ENCODE data around the gene RPGRIP1. TPM values are rescaled to one million over a fixed set of nuclear protein-coding genes. Genes with fewer than 3 reads are reported as not detected.

RPGRIP1 gene
- total RNA-seq, 1 donor from 2014 or later = 0.29 TPM

DNA sequence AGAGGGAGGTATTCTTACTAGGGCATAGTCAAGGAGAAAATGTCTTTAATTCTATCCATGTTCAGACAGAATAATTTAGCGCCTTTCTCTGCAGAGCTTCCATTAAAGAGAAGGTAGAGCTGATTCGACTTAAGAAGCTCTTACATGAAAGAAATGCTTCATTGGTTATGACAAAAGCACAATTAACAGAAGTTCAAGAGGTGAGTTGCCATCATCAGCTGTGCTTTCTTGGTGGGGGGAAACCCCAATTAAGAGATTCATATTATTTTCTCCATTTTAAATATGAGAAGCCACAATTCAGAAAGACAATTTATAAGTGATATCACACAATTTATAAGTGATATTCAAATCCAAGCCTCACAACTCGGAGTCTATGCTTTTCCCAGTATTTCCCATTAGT is 27.8 kb downstream of the RPGRIP1 start:
- Mint-ChIP-seq H3K27me3 (ENCODE audit: low read depth) (no peaks in the 10 kb centered on the region), H3K4me1 (peaks cover 25% of the 10 kb centered on the region), H3K4me3 (peak overlapping the region; percentile 73), H3K36me3 (no peaks in the 10 kb centered on the region), H3K27ac (peak overlapping the region; percentile 97), H3K9me3 (no peaks in the 10 kb centered on the region)
- no peak for DNase-seq (ENCODE audit: low spot score in 2 of 2, unreplicated experiment in 2 of 2)
- TF ChIP-seq, protein P1, sequence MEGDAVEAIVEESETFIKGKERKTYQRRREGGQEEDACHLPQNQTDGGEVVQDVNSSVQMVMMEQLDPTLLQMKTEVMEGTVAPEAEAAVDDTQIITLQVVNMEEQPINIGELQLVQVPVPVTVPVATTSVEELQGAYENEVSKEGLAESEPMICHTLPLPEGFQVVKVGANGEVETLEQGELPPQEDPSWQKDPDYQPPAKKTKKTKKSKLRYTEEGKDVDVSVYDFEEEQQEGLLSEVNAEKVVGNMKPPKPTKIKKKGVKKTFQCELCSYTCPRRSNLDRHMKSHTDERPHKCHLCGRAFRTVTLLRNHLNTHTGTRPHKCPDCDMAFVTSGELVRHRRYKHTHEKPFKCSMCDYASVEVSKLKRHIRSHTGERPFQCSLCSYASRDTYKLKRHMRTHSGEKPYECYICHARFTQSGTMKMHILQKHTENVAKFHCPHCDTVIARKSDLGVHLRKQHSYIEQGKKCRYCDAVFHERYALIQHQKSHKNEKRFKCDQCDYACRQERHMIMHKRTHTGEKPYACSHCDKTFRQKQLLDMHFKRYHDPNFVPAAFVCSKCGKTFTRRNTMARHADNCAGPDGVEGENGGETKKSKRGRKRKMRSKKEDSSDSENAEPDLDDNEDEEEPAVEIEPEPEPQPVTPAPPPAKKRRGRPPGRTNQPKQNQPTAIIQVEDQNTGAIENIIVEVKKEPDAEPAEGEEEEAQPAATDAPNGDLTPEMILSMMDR (IDR thresholded peaks at IDR 0.05; ENCODE audit: unreplicated experiment) = no peak

DNA sequence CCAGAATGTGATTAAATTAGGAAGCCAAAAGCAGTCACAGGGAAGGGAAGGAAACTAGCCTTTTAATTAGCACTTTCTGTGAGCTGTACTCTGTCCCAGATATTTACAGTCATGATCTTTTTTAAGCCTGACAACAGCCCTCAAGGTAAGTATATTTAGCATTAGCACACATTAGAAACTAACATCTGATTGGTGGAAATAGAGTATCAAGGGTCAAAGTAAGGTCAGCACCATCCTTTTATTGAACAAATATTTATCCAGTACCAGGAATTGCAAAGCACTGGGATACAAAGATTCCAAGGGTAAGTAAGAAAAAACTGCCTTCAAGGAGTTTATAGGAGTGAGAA is 28.2 kb downstream of the RPGRIP1 start:
- Mint-ChIP-seq H3K27me3 (ENCODE audit: low read depth) (no peaks in the 10 kb centered on the region), H3K4me1 (peaks cover 25% of the 10 kb centered on the region), H3K27ac (peak overlapping the region; percentile 97), H3K36me3 (no peaks in the 10 kb centered on the region), H3K4me3 (peak overlapping the region; percentile 73), H3K9me3 (no peaks in the 10 kb centered on the region)
- DNase-seq (ENCODE audit: low spot score in 2 of 2, unreplicated experiment in 2 of 2) = no peak
- TF ChIP-seq, protein P1 (IDR thresholded peaks at IDR 0.05; ENCODE audit: unreplicated experiment) = no peak

DNA sequence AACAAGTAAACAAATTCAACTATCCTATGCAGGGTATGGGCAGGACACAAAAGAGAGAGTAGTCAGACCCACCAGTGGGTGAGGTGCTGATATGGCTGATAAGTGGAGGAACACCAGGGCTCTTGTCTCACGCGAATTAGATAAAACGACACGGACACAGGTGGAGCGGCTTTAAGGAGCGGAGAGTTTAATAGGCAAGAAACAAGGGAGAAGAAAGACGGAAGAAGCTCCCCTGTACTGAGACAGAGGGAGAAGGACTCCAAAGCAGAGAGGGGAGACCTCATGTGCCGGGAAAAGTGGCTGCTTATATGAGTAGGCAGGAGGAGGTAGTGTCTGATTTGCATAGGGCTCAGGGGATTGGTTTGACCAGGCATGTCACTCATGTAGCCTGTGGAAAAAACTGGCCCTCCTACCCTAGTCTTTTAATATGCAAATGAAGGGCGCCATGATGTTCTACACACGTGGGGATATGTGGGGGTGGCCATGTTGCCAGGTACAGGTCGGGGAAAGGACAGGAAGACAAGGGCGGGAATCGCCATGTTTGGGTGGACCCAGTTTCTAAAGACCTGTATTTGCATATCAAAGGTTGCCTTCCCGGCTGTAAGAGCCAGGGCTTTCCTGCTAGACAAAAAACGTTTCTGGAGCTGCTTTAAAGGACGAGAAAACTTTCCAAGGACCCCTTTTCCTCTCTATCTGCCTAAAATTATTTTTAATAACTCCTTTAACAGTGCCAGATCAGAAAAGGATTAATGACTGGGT is 28.8 kb downstream of the RPGRIP1 start:
- Mint-ChIP-seq H3K4me1 (peaks cover 25% of the 10 kb centered on the region), H3K36me3 (no peaks in the 10 kb centered on the region), H3K27me3 (ENCODE audit: low read depth) (no peaks in the 10 kb centered on the region), H3K4me3 (peak overlapping the region; percentile 73), H3K27ac (peak overlapping the region; percentile 97), H3K9me3 (no peaks in the 10 kb centered on the region)
- TF ChIP-seq, protein P1 (IDR thresholded peaks at IDR 0.05; ENCODE audit: unreplicated experiment) = no peak
- peak; percentile 56 to 79 for DNase-seq (ENCODE audit: low spot score in 2 of 2, unreplicated experiment in 2 of 2)

DNA sequence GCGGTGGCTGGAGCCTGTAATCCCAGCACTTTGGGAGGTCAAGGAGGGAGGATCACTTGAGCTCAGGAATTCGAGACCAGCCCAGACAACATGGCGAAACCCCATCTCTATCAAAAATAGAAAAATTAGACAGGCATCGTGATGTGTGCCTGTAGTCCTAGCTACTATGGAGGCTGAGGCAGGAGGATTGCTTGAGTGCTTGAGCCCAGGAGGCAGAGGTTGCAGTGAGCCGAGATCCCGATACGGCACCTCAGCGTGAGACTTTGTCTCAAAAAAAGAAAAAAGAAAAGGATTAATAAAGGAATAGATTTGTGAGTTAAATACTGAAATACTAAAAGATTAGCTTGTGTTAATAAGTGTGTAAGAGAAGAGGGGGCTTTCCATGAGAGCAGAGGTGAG is 29.4 kb downstream of the RPGRIP1 start:
- Mint-ChIP-seq H3K36me3 (no peaks in the 10 kb centered on the region), H3K27ac (peak overlapping the region; percentile 97), H3K4me3 (peak overlapping the region; percentile 73), H3K9me3 (no peaks in the 10 kb centered on the region), H3K4me1 (peaks cover 25% of the 10 kb centered on the region), H3K27me3 (ENCODE audit: low read depth) (no peaks in the 10 kb centered on the region)
- no peak for DNase-seq (ENCODE audit: low spot score in 2 of 2, unreplicated experiment in 2 of 2)
- TF ChIP-seq, protein P1 (IDR thresholded peaks at IDR 0.05; ENCODE audit: unreplicated experiment) = no peak

DNA sequence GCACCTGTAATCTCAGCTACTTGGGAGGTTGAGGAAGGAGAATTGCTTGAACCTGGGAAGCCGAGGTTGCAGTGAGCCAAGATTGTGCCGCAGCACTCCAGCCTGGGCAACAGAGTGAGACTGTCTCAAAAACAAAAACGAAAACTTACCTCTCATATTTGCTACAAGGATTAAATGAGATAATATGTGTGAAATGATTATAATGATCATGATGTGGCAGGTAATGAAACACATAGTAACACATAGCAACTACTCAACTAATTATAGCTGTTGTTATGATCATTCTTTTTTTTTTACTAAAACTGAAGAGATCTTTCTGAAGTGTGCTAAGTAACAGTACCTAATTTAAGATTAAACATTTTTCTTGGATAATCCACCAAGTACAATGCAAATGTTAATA is 30.1 kb downstream of the RPGRIP1 start:
- H3K9me3 Mint-ChIP-seq = no peaks in the 10 kb centered on the region
- no peak overlapping the region for H3K27ac Mint-ChIP-seq
- no peaks in the 10 kb centered on the region for H3K36me3 Mint-ChIP-seq
- TF ChIP-seq, protein P1 (IDR thresholded peaks at IDR 0.05; ENCODE audit: unreplicated experiment) = no peak
- H3K27me3 Mint-ChIP-seq (ENCODE audit: low read depth) = no peaks in the 10 kb centered on the region
- peaks cover 25% of the 10 kb centered on the region for H3K4me1 Mint-ChIP-seq
- DNase-seq (ENCODE audit: low spot score in 2 of 2, unreplicated experiment in 2 of 2) = no peak
- no peak overlapping the region for H3K4me3 Mint-ChIP-seq

Measured in mesothelial cell of epicardium (in vitro differentiated cells).